22Rv1 (cell line): ENCODE results near the gene DARS2.

ENCODE experiments used
- CTCF ChIP-seq: fragments of 450-650 bp; IDR thresholded peaks from 2 replicates; pipeline ENCODE4 v1.5.1; 2017; ENCODE audit warnings: mild to moderate bottlenecking
- ZFX ChIP-seq: fragments of 450-650 bp; IDR thresholded peaks from 2 replicates; pipeline ENCODE4 v1.6.1; 2017; ENCODE audit warnings: antibody characterized with exemption, borderline replicate concordance

- no peak for TF ChIP-seq CTCF
- TF ChIP-seq ZFX = no peak
Observed at GRCh38 chr1:173871091-173871490, 46.6 kb downstream of the DARS2 start.
